ENCODE measurements around the gene CEP57L1.

DNA sequence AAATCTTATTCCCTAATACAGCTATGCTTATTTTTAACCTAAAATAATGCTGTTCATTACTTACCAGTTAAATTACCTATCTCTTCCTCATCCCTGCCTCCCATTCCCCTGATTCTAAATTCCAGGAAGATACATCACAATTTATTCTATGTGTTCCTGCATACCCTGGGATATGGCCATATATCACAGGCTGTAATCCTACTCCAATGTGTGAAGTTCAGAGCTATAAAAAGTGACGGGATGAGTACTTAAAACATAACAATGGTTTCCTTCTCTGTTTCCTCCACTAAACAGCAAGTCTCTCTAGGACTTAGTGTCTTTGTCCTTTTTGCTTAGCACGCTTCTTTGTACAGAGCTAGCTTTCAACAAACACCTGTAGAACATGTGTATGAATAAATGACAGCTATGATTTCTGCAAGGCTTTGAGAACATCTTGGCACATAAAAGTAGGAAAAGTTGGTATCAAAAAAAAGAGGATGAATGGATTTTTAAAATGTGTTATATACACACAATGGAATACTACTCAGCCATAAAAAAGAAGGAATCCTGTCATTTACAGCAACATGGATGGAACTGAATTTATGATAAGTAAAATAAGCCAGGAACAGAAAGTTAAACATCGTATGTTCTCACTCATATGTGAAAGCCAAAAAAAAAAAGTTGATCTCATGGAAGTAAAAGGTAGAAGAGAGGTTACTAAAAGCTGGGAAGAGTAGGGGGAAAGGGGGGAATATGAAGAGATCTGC lies 46.5 kb upstream of the CEP57L1 start:
- TF ChIP-seq POLR2A (IDR thresholded peaks at IDR 0.05): no peak
- TF ChIP-seq, protein P1, sequence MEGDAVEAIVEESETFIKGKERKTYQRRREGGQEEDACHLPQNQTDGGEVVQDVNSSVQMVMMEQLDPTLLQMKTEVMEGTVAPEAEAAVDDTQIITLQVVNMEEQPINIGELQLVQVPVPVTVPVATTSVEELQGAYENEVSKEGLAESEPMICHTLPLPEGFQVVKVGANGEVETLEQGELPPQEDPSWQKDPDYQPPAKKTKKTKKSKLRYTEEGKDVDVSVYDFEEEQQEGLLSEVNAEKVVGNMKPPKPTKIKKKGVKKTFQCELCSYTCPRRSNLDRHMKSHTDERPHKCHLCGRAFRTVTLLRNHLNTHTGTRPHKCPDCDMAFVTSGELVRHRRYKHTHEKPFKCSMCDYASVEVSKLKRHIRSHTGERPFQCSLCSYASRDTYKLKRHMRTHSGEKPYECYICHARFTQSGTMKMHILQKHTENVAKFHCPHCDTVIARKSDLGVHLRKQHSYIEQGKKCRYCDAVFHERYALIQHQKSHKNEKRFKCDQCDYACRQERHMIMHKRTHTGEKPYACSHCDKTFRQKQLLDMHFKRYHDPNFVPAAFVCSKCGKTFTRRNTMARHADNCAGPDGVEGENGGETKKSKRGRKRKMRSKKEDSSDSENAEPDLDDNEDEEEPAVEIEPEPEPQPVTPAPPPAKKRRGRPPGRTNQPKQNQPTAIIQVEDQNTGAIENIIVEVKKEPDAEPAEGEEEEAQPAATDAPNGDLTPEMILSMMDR (IDR thresholded peaks at IDR 0.05): no peak

All from adrenal gland (tissue), 5 donors.